HG03558 (cell line): ENCODE measurements around the gene ETNK2.

ENCODE experiments used
- ATAC-seq: cut with Tn5 transposase; IDR thresholded peaks from one replicate; pipeline ENCODE4 v1.9.1; 2021; ENCODE audit warnings: moderate number of reproducible peaks; ENCODE audit not compliant: unreplicated experiment; ENCODE audit errors: extremely low read depth

Gene ETNK2

GRCh38 chr1:204087181-204087892 is 64.5 kb downstream of the ETNK2 start:
- ATAC-seq, result no peak

- ATAC-seq, result no peak
Measured at GRCh38 chr1:204085876-204086275, 66.0 kb downstream of the ETNK2 start.

DNA sequence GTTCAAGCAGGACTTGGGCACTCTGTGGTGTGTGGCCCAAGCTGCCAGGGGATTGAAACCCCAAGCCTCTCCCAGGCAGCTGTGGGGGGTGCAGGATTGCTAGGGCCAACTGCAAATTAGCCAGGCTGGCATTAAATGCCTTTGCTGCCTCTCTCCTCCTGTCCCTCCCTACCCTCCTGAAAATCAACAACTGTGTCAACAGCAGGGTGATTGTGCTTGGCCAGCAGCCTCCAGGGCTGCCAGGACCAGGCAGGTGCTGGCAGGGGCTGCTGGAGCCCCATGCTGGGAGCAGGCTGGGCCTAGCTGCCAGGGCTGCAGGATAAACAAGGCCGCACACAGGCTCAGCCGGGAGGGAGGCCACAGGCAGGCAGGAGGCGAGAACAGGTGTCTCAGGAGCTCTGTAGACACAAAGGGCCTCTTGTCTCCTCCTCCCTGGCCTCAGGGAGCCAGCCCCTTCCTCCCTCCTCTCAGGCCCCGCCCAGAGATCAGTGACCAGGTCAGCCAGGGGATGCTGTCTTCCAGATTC is 67.5 kb downstream of the ETNK2 start:
- no peak for ATAC-seq

DNA sequence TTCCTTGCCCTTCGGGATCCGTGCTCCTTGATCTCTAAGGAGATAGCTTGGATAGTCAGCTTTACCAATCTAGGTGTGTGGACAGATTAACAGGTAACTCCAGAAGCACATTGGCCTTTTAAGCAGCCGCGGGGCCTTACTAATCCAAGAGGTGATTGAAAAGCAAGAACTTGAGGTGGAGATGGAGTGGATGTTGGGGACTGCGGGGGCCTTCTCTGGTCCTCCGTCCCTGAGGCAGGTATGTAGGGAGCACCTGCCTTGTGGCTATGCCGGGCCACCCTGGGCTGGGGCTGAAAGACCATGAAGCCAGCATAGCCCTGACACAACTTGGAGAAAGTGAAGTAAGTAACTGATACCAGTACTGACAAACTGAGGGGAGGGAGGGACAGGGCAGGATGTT is 68.4 kb downstream of the ETNK2 start:
- ATAC-seq, result no peak

DNA sequence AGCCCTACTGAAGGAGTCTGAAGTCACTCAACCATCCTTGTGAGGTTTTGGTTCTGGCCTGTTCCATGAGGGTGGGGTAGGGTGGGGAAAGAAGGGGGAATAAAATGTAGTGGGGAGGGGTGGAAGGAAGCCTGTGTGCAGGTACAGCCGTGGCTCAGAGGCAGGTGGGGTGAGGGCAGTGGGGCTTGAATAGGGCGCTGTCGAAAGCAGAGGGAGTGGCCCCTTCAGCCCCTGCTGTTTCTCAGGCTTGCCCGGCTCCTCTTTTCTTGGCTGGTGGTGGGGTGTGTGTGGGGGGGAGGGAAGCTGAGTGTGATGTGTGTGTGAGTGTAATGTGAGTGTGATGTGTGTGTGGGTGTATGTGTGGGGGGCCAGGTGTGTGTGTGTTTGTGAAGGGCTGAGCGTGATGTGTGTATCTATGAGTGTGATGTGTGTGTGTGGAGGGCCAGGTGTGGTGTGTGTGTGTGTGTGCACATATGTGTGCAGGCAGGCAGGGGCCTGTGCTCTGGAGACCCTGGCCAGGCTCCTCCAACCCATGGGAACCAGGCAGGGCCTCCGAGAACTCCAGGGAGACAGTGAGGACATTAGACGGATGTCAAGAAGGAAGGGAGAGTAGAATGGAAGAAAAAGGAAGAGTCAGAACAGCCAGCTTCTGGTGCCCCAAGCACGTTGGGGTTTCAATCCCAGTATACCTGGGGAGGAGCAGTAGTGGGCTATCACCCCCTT is 69.9 kb downstream of the ETNK2 start:
- no peak for ATAC-seq

GRCh38 chr1:204081164-204081790 is 70.6 kb downstream of the ETNK2 start:
- ATAC-seq, result no peak
